ENCODE results near the gene LENG9.

DNA sequence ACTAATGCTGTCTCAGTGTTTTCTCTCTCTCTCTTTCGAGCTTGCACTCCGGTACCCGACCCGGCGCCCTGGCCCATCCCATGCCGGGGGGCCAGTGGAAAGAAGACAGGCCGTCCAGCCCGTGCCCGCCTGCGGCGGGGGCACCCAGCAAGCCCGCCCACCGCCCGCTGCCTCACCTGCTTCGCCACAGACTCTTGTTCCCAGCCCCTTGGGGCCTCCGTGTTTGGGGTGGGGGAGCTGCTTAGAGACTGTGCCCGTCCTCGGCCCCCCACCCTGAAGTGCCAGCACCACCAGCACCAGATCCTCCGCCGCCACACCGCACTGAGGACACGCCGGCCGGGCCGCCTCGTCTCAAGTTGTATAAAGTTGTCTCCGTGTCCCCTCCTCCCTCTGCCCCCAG lies 2.4 kb downstream of the LENG9 start:
- TF ChIP-seq ZNF830 (tag by site-specific recombination; IDR thresholded peaks at IDR 0.05; ENCODE audit: low read depth) (no peak), ZNF558 (tag by site-specific recombination; IDR thresholded peaks at IDR 0.05) (no peak), BCL11B (tag by site-specific recombination; IDR thresholded peaks at IDR 0.05; ENCODE audit: low read depth) (no peak), SP2 (tag by site-specific recombination; IDR thresholded peaks at IDR 0.05) (no peak), ZNF10 (tag by site-specific recombination; IDR thresholded peaks at IDR 0.05) (no peak), HOXA7 (CRISPR knock-in tag; IDR thresholded peaks at IDR 0.05; ENCODE audit: borderline replicate concordance) (no peak), TCF7L2 (IDR thresholded peaks at IDR 0.05; ENCODE audit: borderline replicate concordance, low read depth, low read length) (no peak), ZNF248 (tag by site-specific recombination; IDR thresholded peaks at IDR 0.05) (no peak), RBAK (tag by site-specific recombination; IDR thresholded peaks at IDR 0.05) (no peak), ZNF140 (tag by site-specific recombination; IDR thresholded peaks at IDR 0.05) (no peak), KLF16 (tag by site-specific recombination; IDR thresholded peaks at IDR 0.05) (no peak), ZNF837 (tag by site-specific recombination; IDR thresholded peaks at IDR 0.05) (no peak)
- TF ChIP-seq, protein P1, sequence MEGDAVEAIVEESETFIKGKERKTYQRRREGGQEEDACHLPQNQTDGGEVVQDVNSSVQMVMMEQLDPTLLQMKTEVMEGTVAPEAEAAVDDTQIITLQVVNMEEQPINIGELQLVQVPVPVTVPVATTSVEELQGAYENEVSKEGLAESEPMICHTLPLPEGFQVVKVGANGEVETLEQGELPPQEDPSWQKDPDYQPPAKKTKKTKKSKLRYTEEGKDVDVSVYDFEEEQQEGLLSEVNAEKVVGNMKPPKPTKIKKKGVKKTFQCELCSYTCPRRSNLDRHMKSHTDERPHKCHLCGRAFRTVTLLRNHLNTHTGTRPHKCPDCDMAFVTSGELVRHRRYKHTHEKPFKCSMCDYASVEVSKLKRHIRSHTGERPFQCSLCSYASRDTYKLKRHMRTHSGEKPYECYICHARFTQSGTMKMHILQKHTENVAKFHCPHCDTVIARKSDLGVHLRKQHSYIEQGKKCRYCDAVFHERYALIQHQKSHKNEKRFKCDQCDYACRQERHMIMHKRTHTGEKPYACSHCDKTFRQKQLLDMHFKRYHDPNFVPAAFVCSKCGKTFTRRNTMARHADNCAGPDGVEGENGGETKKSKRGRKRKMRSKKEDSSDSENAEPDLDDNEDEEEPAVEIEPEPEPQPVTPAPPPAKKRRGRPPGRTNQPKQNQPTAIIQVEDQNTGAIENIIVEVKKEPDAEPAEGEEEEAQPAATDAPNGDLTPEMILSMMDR (tag by site-specific recombination; IDR thresholded peaks at IDR 0.05) = no peak
